HEK293 (cell line): Measurements from ENCODE around the gene PCED1A.
"Not testable (repeated sequence)": the region's sequence is repeated elsewhere in the genome, so short reads cannot be mapped to it uniquely, and the experiment has no call there.

Experiments
- CTCF ChIA-PET: fragments of 350-600 bp; formaldehyde crosslinking; extraction: SDS; loops from one replicate; lab custom pipeline; 2021; ENCODE audit warnings: antibody characterized with exemption; lab: Yijun Ruan, JAX
- POLR2A ChIA-PET: fragments of 300-600 bp; formaldehyde crosslinking; extraction: SDS; loops from one replicate; lab custom pipeline; 2020; ENCODE audit warnings: antibody characterized with exemption, inconsistent platforms; lab: Yijun Ruan, JAX
- H3K27ac ChIP-seq: fragments of 200-500 bp; sonication (Bioruptor generic); 2 replicates; pipeline ENCODE4 v1.5.1; 2014; ENCODE audit warnings: low read depth, low read length, control low read depth, inconsistent platforms; ENCODE audit errors: extremely low read depth
- H3K36me3 ChIP-seq, 2 experiments: fragments of 200-500 bp in 1 of 2; sonication (Bioruptor generic) in 1 of 2; 1 replicate in 1 of 2; 2 replicates in 1 of 2; pipeline ENCODE4 v1.5.1; 2014 to 2017; ENCODE audit warnings: inconsistent platforms in 2 of 2, low read length in 2 of 2; ENCODE audit not compliant: control insufficient read depth in 2 of 2, insufficient read depth in 1 of 2
- H3K4me1 ChIP-seq: fragments of 200-500 bp; sonication (Bioruptor generic); 2 replicates; pipeline ENCODE4 v1.5.1; 2014; ENCODE audit warnings: mild to moderate bottlenecking, low read length, inconsistent platforms; ENCODE audit not compliant: control insufficient read depth, insufficient read depth
- H3K4me3 ChIP-seq: 2 replicates; pipeline ENCODE4 v1.5.1; 2011; ENCODE audit warnings: low read depth, mild to moderate bottlenecking, control low read depth, low read length, moderate library complexity
- H3K9me3 ChIP-seq: fragments of 200-500 bp; sonication (Bioruptor generic); 2 replicates; pipeline ENCODE4 v1.5.1; 2014; ENCODE audit warnings: low read depth, low read length, inconsistent platforms; ENCODE audit not compliant: control insufficient read depth, insufficient read depth
- KLF7 ChIP-seq: fragments of 450-650 bp; formaldehyde crosslinking; IDR thresholded peaks from 2 replicates; pipeline ENCODE4 v1.5.1; 2016; ENCODE audit warnings: missing biosample characterization, missing genetic modification characterization, borderline replicate concordance
- MYNN ChIP-seq: fragments of 450-650 bp; formaldehyde crosslinking; IDR thresholded peaks from 2 replicates; pipeline ENCODE4 v1.5.1; 2016; ENCODE audit warnings: missing biosample characterization, missing genetic modification characterization, borderline replicate concordance
- RBAK ChIP-seq: fragments of 450-650 bp; formaldehyde crosslinking; IDR thresholded peaks from 2 replicates; pipeline ENCODE4 v1.5.1; 2016; ENCODE audit warnings: missing biosample characterization, missing genetic modification characterization
- SCRT1 ChIP-seq: fragments of 450-650 bp; formaldehyde crosslinking; IDR thresholded peaks from 2 replicates; pipeline ENCODE4 v1.5.1; 2016; ENCODE audit warnings: missing biosample characterization, missing genetic modification characterization, borderline replicate concordance
- SP7 ChIP-seq: fragments of 450-650 bp; formaldehyde crosslinking; IDR thresholded peaks from 2 replicates; pipeline ENCODE4 v1.5.1; 2016; ENCODE audit warnings: missing biosample characterization, missing genetic modification characterization
- TRIM28 ChIP-seq: IDR thresholded peaks from 2 replicates; pipeline ENCODE4 v1.6.1; 2011; ENCODE audit warnings: low read length, control low read depth, borderline replicate concordance
- YY1 ChIP-seq: fragments of 450-650 bp; formaldehyde crosslinking; IDR thresholded peaks from 2 replicates; pipeline ENCODE4 v1.5.1; 2018; ENCODE audit warnings: missing biosample characterization, missing genetic modification characterization
- ZBTB1 ChIP-seq: fragments of 450-650 bp; formaldehyde crosslinking; IDR thresholded peaks from 2 replicates; pipeline ENCODE4 v1.5.1; 2016; ENCODE audit warnings: missing biosample characterization, missing genetic modification characterization
- ZNF140 ChIP-seq: fragments of 450-650 bp; formaldehyde crosslinking; IDR thresholded peaks from 2 replicates; pipeline ENCODE4 v1.5.1; 2016; ENCODE audit warnings: missing biosample characterization, missing genetic modification characterization
- ZNF155 ChIP-seq: fragments of 450-650 bp; formaldehyde crosslinking; IDR thresholded peaks from 2 replicates; pipeline ENCODE4 v1.5.1; 2016; ENCODE audit warnings: missing biosample characterization, missing genetic modification characterization
- ZNF184 ChIP-seq: fragments of 450-650 bp; IDR thresholded peaks from 2 replicates; pipeline ENCODE4 v1.5.1; 2018; ENCODE audit warnings: missing biosample characterization, mild to moderate bottlenecking, missing genetic modification characterization
- ZNF302 ChIP-seq: fragments of 450-650 bp; formaldehyde crosslinking; IDR thresholded peaks from 2 replicates; pipeline ENCODE4 v1.5.1; 2016; ENCODE audit warnings: missing biosample characterization, missing genetic modification characterization, low read depth
- ZNF433 ChIP-seq: fragments of 450-650 bp; formaldehyde crosslinking; IDR thresholded peaks from 2 replicates; pipeline ENCODE4 v1.5.1; 2016; ENCODE audit warnings: missing biosample characterization, missing genetic modification characterization, low read depth
- ZNF677 ChIP-seq: fragments of 450-650 bp; IDR thresholded peaks from 2 replicates; pipeline ENCODE4 v1.5.0; 2018; ENCODE audit warnings: missing biosample characterization, mild to moderate bottlenecking, missing genetic modification characterization, moderate library complexity
- ZNF785 ChIP-seq: fragments of 450-650 bp; formaldehyde crosslinking; IDR thresholded peaks from 2 replicates; pipeline ENCODE4 v1.5.1; 2016; ENCODE audit warnings: missing biosample characterization, missing genetic modification characterization
- TF ChIP-seq, protein P1 (sequence below): fragments of 450-650 bp; formaldehyde crosslinking; IDR thresholded peaks from 2 replicates; pipeline ENCODE4 v1.5.1; 2016; ENCODE audit warnings: missing biosample characterization, missing genetic modification characterization
- TF ChIP-seq, protein P2 (sequence below): fragments of 450-650 bp; formaldehyde crosslinking; IDR thresholded peaks from 2 replicates; pipeline ENCODE4 v1.5.1; 2016; ENCODE audit warnings: missing biosample characterization, missing genetic modification characterization, borderline replicate concordance

The PCED1A gene

DNA sequence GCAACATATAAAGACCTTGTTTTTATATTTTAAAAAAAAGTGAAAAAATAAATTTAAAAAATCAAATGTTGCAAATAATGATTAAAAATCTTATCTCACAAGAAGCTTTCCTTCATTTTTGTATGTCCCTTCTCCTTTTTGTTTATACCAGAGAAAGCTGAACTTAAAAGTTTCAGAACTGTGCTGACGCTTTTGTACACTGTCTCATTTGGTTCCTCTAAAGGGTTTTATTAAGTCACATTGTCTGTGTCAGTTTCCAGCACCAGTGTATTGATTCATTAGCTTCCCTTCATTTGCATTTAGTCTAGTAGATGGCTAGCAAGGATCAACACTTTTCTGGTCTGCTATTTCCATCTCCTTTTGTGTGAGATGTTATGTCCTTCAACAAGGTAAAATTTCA, 6.7 kb downstream of the PCED1A start:
- no peaks in the 10 kb centered on the region for H3K9me3 ChIP-seq
- no peaks in the 10 kb centered on the region for H3K4me1 ChIP-seq
- POLR2A ChIA-PET, result interaction anchor here (1.2 kb wide), 1 partner anchor 48 kb away, joined by 3 read pairs; no protein-coding TSS in a partner anchor
- TF ChIP-seq SP7 (tag by site-specific recombination) (no peak), ZNF785 (no peak), ZBTB1 (tag by site-specific recombination) (no peak), RBAK (tag by site-specific recombination) (no peak), ZNF140 (tag by site-specific recombination) (no peak), YY1 (tag by site-specific recombination) (no peak), ZNF184 (no peak), ZNF155 (tag by site-specific recombination) (no peak), SCRT1 (tag by site-specific recombination) (no peak), MYNN (tag by site-specific recombination) (no peak)
- H3K36me3 ChIP-seq, result peaks cover 9 to 46% of the 10 kb centered on the region in 2 experiments; a peak in 2 of 3 replicates
- no peak overlapping the region for H3K4me3 ChIP-seq
- no peak overlapping the region for H3K27ac ChIP-seq
- CTCF ChIA-PET, result interaction anchor here (0.6 to 2.4 kb wide), 4 partner anchors 17 to 91 kb away, joined by 3 to 10 read pairs (median 5); no protein-coding TSS in a partner anchor

DNA sequence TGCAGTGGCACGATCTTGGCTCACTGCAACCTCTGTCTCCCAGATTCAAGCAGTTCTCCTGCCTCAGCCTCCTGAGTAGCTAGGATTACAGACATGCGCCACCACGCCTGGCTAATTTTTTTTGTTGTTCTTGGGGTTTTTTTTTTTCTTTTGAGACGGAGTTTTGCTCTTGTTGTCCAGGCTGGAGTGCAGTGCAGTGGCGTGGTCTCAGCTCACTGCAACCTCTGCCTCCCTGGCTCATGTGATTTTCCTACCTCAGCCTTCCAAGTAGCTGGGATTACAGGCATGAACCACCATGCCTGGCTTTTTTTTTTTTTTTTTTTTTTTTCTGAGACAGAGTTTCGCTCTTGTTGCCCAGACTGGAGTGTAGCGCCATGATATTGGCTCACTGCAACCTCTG, 9.2 kb downstream of the PCED1A start:
- H3K4me1 ChIP-seq, H3K4me3 ChIP-seq, H3K9me3 ChIP-seq, CTCF ChIA-PET, H3K27ac ChIP-seq: not testable (repeated sequence)
- peaks cover 9 to 20% of the 10 kb centered on the region in 2 experiments; a peak in 2 of 3 replicates for H3K36me3 ChIP-seq
- TF ChIP-seq, protein P1, sequence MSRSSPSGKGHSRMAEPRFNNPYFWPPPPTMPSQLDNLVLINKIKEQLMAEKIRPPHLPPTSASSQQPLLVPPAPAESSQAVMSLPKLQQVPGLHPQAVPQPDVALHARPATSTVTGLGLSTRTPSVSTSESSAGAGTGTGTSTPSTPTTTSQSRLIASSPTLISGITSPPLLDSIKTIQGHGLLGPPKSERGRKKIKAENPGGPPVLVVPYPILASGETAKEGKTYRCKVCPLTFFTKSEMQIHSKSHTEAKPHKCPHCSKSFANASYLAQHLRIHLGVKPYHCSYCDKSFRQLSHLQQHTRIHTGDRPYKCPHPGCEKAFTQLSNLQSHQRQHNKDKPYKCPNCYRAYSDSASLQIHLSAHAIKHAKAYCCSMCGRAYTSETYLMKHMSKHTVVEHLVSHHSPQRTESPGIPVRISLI (tag by site-specific recombination), result 0 out of 2 replicates have a peak, but pooled peaks have one; percentile 13
- POLR2A ChIA-PET, result interaction anchor here (0.7 kb wide), 2 partner anchors 17 to 179 kb away, joined by 3 to 5 read pairs; partner anchors contain the start of gene NOP56

DNA sequence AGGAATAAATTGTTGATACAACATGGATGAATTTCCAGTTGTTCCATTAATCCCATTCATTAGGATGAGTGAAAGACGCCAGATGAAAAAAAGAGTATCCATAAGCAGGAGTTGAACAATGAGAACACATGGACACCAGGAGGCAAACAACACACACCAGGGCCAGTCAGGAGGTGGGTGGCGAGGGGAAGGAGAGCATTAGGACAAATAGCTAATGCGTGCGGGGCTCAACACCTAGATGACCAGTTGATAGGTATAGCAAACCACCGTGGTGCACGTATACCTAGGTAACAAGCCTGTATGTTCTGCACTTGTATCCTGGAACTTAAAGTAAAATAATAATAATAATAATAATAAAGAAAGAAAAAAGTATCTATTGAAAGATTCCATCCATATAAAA, 11.1 kb downstream of the PCED1A start:
- Histone ChIP-seq H3K4me3 (no peak overlapping the region), H3K4me1 (no peaks in the 10 kb centered on the region), H3K9me3 (no peaks in the 10 kb centered on the region), H3K27ac (no peak overlapping the region), H3K36me3 (peaks cover 3 to 5% of the 10 kb centered on the region in 2 experiments; a peak in 2 of 3 replicates)
- TF ChIP-seq TRIM28 (no peak), ZNF433 (no peak), ZNF677 (no peak), ZNF302 (no peak), KLF7 (no peak)
- TF ChIP-seq, protein P2, sequence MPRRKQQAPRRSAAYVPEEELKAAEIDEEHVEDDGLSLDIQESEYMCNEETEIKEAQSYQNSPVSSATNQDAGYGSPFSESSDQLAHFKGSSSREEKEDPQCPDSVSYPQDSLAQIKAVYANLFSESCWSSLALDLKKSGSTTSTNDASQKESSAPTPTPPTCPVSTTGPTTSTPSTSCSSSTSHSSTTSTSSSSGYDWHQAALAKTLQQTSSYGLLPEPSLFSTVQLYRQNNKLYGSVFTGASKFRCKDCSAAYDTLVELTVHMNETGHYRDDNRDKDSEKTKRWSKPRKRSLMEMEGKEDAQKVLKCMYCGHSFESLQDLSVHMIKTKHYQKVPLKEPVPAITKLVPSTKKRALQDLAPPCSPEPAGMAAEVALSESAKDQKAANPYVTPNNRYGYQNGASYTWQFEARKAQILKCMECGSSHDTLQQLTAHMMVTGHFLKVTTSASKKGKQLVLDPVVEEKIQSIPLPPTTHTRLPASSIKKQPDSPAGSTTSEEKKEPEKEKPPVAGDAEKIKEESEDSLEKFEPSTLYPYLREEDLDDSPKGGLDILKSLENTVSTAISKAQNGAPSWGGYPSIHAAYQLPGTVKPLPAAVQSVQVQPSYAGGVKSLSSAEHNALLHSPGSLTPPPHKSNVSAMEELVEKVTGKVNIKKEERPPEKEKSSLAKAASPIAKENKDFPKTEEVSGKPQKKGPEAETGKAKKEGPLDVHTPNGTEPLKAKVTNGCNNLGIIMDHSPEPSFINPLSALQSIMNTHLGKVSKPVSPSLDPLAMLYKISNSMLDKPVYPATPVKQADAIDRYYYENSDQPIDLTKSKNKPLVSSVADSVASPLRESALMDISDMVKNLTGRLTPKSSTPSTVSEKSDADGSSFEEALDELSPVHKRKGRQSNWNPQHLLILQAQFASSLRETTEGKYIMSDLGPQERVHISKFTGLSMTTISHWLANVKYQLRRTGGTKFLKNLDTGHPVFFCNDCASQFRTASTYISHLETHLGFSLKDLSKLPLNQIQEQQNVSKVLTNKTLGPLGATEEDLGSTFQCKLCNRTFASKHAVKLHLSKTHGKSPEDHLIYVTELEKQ (tag by site-specific recombination), result no peak
- ChIA-PET POLR2A (no interaction called here), CTCF (interaction anchor here (0.9 kb wide), 1 partner anchor 18 kb away, joined by 7 read pairs; no protein-coding TSS in a partner anchor)
